Effector memory CD4-positive, alpha-beta T cell (primary cell): ENCODE data around the gene DYSF.

Experiments
- DNase-seq, 3 donors: peaks; one replicate each; pipeline ENCODE4 v3.0.0-alpha.2; 2020
- H3K27ac ChIP-seq: 2 replicates; pipeline ENCODE4 v1.7.0; 2013; ENCODE audit warnings: mild to moderate bottlenecking, low read length, moderate library complexity; ENCODE audit not compliant: insufficient read depth, poor library complexity, severe bottlenecking
- H3K27me3 ChIP-seq: replicated peaks from 2 replicates; pipeline ENCODE4 v1.7.0; 2013; ENCODE audit warnings: mild to moderate bottlenecking, low read length; ENCODE audit not compliant: insufficient read depth, control insufficient read depth, poor library complexity, severe bottlenecking
- H3K36me3 ChIP-seq: 2 replicates; pipeline ENCODE4 v1.7.0; 2013; ENCODE audit warnings: mild to moderate bottlenecking, low read length, moderate library complexity; ENCODE audit not compliant: control insufficient read depth, insufficient read depth
- H3K4me1 ChIP-seq: 2 replicates; pipeline ENCODE4 v1.7.0; 2013; ENCODE audit warnings: low read length, mild to moderate bottlenecking; ENCODE audit not compliant: control insufficient read depth, insufficient read depth, poor library complexity, severe bottlenecking
- H3K4me3 ChIP-seq: 2 replicates; pipeline ENCODE4 v1.7.0; 2013; ENCODE audit warnings: low read length, low read depth, mild to moderate bottlenecking; ENCODE audit not compliant: insufficient read depth, poor library complexity, severe bottlenecking
- H3K9me3 ChIP-seq: 2 replicates; pipeline ENCODE4 v1.7.0; 2013; ENCODE audit warnings: mild to moderate bottlenecking, low read length, moderate library complexity; ENCODE audit not compliant: control insufficient read depth

The DYSF gene

DNA sequence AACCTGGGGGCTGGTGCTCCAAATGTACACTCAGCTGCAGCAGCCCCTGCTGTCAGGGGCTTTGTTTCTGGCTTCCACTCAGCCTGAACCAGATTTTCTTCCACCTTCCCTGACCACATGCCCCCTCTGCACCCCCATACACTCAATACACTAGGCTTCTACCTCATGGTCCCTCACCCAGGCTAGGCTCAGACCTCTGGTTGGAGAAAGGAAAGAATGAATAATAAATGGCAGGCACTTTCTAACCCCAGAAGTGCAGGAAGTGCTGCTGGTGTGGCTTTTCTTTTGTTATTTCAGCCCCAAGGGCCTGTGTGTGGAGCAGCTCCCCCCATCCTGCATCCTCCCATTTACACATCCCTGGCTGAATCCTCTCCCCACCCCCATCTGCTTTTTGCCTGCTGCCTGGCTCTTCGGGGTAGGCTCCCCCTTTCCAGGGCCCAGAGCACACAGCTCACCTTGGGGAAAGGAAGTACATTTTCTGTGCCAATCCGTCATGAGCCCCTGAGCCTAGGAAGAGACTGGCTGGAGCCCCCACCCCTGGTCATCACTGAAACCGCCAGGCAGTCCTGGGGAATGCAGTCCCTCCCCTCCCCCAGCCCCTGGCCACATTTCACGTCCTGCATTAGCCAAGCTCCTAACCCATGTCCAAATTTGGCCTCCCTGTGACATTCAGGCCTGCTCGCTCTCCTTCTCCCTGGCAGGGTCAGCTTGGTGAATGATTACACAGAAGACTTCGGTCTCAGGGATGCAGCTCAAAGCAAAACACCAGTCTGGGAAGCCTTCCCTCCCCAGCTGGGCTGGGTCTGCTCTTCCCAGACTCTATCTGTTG lies 2.6 kb downstream of the DYSF start:
- Histone ChIP-seq H3K4me1 (peaks cover 10% of the 10 kb centered on the region), H3K36me3 (no peaks in the 10 kb centered on the region), H3K27ac (no peak overlapping the region), H3K9me3 (no peaks in the 10 kb centered on the region), H3K4me3 (no peak overlapping the region), H3K27me3 (peaks cover 11% of the 10 kb centered on the region)
- DNase-seq: no peak

GRCh38 chr2:71456617-71457016 lies 3.3 kb downstream of the DYSF start:
- no peak overlapping the region for H3K27ac ChIP-seq
- no peak overlapping the region for H3K4me3 ChIP-seq
- DNase-seq: no peak
- no peaks in the 10 kb centered on the region for H3K9me3 ChIP-seq
- no peaks in the 10 kb centered on the region for H3K36me3 ChIP-seq
- peaks cover 11% of the 10 kb centered on the region for H3K27me3 ChIP-seq
- H3K4me1 ChIP-seq: peaks cover 10% of the 10 kb centered on the region

- Histone ChIP-seq H3K9me3 (no peaks in the 10 kb centered on the region), H3K27me3 (peaks cover 11% of the 10 kb centered on the region), H3K4me3 (no peak overlapping the region)
Observed at GRCh38 chr2:71457123-71457915, 4.0 kb downstream of the DYSF start.

DNA sequence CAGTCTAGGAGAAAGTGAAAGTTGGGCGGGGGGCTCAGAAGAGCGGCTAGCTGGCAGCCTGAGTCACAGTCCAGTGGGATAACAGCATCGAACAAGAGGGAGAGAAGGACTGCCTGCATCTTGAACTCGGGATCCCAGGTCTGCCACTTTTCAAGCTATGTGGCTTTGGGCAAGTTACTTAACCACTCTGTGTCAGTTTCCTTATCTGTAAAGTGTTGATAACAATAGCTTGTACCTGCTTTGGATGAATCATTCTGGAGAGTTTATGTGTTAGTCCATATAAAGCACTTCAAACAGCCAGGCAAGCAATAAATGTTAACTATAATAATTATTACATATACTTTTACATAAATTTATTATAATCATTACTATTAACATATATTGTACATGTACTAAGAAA lies 4.6 kb downstream of the DYSF start:
- no peak for DNase-seq
- Histone ChIP-seq H3K27ac (no peak overlapping the region), H3K9me3 (no peaks in the 10 kb centered on the region), H3K27me3 (peaks cover 11% of the 10 kb centered on the region), H3K36me3 (no peaks in the 10 kb centered on the region), H3K4me1 (peaks cover 10% of the 10 kb centered on the region), H3K4me3 (no peak overlapping the region)

More at GRCh38 chr2:71457123-71457915, 4.0 kb downstream of the DYSF start:
- no peak overlapping the region for H3K27ac ChIP-seq
- H3K36me3 ChIP-seq: no peaks in the 10 kb centered on the region
- no peak for DNase-seq
- peaks cover 10% of the 10 kb centered on the region for H3K4me1 ChIP-seq

DNA sequence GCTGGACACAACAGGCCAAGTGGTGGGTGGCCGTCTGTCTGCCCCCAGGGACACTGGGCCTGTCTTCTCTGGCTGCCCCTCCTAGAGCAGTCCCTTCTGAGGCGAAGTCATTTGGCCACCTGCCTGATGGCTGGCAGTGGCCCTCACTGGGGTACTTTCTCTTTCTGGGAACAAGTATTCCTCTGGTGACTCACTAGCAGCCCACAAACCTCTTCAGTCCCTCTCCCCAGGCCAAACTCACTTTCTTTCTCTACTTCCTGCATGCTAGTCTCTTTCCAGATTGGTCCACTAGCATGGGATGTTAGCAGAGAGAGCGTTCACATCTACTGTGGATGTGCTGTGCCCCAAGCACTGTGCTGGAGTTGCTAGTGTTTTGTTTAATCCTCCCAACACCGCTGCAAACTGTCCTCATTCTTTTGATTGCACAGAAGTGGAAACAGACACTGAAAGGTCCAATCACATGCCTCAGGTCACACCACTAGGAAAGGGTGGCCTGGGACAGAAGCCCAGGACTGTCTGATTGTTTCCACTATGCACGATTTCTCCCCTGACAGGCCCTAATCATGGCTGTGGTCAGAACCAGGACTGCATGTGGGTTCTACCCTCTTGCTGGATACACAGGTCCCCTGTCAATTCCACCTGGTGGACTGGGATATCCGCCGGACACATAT lies 5.2 kb downstream of the DYSF start:
- H3K27ac ChIP-seq: no peak overlapping the region
- peaks cover 6% of the 10 kb centered on the region for H3K4me1 ChIP-seq
- H3K36me3 ChIP-seq: no peaks in the 10 kb centered on the region
- H3K9me3 ChIP-seq: no peaks in the 10 kb centered on the region
- H3K4me3 ChIP-seq: no peak overlapping the region
- peaks cover 11% of the 10 kb centered on the region for H3K27me3 ChIP-seq
- no peak for DNase-seq

- no peaks in the 10 kb centered on the region for H3K36me3 ChIP-seq
- H3K4me3 ChIP-seq: no peak overlapping the region
- H3K4me1 ChIP-seq: peaks cover 1% of the 10 kb centered on the region
- H3K27ac ChIP-seq: no peak overlapping the region
- H3K27me3 ChIP-seq: peaks cover 8% of the 10 kb centered on the region
- no peaks in the 10 kb centered on the region for H3K9me3 ChIP-seq
- DNase-seq: no peak
Observed at GRCh38 chr2:71459084-71459431, 5.7 kb downstream of the DYSF start.

GRCh38 chr2:71460056-71460455 lies 6.7 kb downstream of the DYSF start:
- H3K27me3 ChIP-seq: no peaks in the 10 kb centered on the region
- H3K36me3 ChIP-seq: no peaks in the 10 kb centered on the region
- H3K4me3 ChIP-seq: no peak overlapping the region
- no peak overlapping the region for H3K27ac ChIP-seq
- no peaks in the 10 kb centered on the region for H3K4me1 ChIP-seq
- no peaks in the 10 kb centered on the region for H3K9me3 ChIP-seq
- DNase-seq: no peak

GRCh38 chr2:71460595-71461303 lies 7.4 kb downstream of the DYSF start:
- Histone ChIP-seq H3K27ac (no peak overlapping the region), H3K4me1 (no peaks in the 10 kb centered on the region), H3K4me3 (no peak overlapping the region), H3K27me3 (peaks cover 6% of the 10 kb centered on the region), H3K36me3 (no peaks in the 10 kb centered on the region), H3K9me3 (no peaks in the 10 kb centered on the region)
- DNase-seq: no peak

DNA sequence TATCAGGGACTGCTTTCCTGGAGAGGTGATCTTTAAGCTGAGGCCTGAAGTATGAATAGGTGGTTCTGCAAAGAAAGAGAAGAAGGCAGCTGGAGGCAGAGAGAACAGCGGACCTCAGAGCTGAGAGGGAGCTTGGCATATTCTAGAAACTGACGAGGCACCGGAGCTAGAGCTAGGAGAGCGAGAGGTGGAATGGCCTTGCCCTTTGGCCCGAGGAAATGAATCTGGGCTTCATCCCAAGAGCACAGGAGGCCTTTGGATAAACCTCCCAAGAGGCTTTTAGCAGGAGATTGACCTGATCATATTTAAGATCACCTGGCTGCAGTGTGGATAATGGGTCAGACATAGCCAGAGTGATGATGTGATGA lies 7.9 kb downstream of the DYSF start:
- Histone ChIP-seq H3K36me3 (no peaks in the 10 kb centered on the region), H3K27ac (no peak overlapping the region), H3K9me3 (no peaks in the 10 kb centered on the region), H3K4me3 (no peak overlapping the region), H3K4me1 (peaks cover 2% of the 10 kb centered on the region), H3K27me3 (peaks cover 9% of the 10 kb centered on the region)
- DNase-seq: no peak
